ENCODE measurements around the gene NFKBIE. TPM values are rescaled to one million over a fixed set of nuclear protein-coding genes. Genes with fewer than 3 reads are reported as not detected.
"Not testable (repeated sequence)": the region's sequence is repeated elsewhere in the genome, so short reads cannot be mapped to it uniquely, and the experiment has no call there.

The NFKBIE gene
- total RNA-seq, 2 experiments from 2014 or later = 9.1 to 9.6 TPM

DNA sequence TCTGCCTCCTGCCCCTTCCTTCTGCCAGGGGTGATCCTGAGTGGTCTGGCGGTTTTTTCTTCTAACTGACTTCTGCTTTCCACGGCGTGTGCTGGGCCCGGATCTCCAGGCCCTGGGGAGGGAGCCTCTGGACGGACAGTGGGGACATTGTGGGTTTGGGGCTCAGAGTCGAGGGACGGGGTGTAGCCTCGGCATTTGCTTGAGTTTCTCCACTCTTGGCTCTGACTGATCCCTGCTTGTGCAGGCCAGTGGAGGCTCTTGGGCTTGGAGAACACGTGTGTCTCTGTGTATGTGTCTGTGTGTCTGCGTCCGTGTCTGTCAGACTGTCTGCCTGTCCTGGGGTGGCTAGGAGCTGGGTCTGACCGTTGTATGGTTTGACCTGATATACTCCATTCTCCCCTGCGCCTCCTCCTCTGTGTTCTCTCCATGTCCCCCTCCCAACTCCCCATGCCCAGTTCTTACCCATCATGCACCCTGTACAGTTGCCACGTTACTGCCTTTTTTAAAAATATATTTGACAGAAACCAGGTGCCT, 31.7 kb downstream of the NFKBIE start:
- Mint-ChIP-seq H3K4me1 (ENCODE audit: low read depth) (peaks cover 12% of the 10 kb centered on the region), H3K27me3 (ENCODE audit: low read depth) (no peaks in the 10 kb centered on the region), H3K9me3 (no peaks in the 10 kb centered on the region), H3K4me3 (no peak overlapping the region), H3K36me3 (ENCODE audit: low read depth) (peaks cover 34% of the 10 kb centered on the region), H3K27ac (no peak overlapping the region)
- no peak for DNase-seq
- CTCF ChIA-PET = interaction anchor here (0.6 to 6.0 kb wide), 4 partner anchors 9 to 62 kb away, joined by 3 to 77 read pairs (median 8); partner anchors contain the start of gene SLC29A1
- intact Hi-C loops (cut with micrococcal nuclease) = no loop called here

DNA sequence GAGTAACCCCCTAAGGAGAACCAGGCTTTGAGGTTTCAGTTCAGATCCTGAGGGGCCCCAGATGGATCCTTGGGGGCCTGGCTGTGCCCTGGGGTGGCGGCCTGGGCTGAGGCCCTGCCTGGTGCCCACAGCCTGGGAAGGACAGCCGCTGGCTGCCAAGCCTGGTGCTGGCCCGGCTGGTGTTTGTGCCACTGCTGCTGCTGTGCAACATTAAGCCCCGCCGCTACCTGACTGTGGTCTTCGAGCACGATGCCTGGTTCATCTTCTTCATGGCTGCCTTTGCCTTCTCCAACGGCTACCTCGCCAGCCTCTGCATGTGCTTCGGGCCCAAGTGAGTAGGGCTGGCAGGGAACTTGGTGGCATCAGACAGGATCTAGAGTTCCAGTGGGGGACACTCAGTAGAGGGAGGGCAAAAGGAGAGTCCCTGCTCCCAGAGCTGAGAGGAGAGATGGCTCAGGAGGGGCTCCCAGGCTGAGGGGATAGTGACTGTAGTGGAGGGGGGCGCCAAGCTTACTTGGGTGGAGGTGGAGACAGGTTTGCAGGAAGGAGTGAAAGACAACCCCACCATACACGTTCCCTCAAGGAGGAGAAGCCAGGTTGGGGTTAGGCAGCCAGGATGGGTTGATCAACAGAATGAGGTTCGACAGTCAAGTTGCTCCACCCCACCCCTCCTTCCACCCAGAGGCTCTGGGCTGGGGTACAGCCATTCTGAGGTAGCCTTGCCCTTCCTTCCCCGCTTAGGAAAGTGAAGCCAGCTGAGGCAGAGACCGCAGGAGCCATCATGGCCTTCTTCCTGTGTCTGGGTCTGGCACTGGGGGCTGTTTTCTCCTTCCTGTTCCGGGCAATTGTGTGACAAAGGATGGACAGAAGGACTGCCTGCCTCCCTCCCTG, 32.4 kb downstream of the NFKBIE start:
- intact Hi-C loops (cut with micrococcal nuclease) = no loop called here
- H3K27me3 Mint-ChIP-seq (ENCODE audit: low read depth) = no peaks in the 10 kb centered on the region
- CTCF ChIA-PET = interaction anchor here (0.6 to 6.0 kb wide), 2 partner anchors 9 to 48 kb away, joined by 3 to 77 read pairs; partner anchors contain the start of gene SLC29A1
- no peak for DNase-seq
- no peak overlapping the region for H3K27ac Mint-ChIP-seq
- H3K9me3 Mint-ChIP-seq = no peaks in the 10 kb centered on the region
- peaks cover 8% of the 10 kb centered on the region for H3K4me1 Mint-ChIP-seq (ENCODE audit: low read depth)
- H3K36me3 Mint-ChIP-seq (ENCODE audit: low read depth) = peaks cover 38% of the 10 kb centered on the region
- no peak overlapping the region for H3K4me3 Mint-ChIP-seq

DNA sequence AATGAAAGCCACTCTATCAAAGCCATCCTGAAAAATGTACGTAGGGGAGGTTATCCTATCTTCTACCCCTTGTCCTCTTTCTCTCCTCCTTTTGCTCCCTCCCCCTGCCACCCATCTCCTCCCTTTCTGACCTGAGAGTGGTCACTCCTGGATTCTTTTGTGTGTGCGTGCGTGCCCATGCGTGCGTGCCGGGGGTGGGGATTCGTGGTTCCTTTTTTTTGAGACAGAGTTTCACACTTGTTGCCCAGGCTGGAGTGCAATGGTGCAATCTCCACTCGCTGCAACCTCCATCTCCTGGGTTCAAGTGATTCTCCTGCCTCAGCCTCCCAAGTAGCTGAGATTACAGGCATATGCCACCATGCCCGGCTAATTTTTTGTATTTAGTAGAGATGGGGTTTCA, 33.9 kb downstream of the NFKBIE start:
- peaks cover 43% of the 10 kb centered on the region for H3K36me3 Mint-ChIP-seq (ENCODE audit: low read depth)
- CTCF ChIA-PET = interaction anchor here (0.6 kb wide), 1 partner anchor 12 kb away, joined by 3 read pairs; no protein-coding TSS in a partner anchor
- H3K9me3 Mint-ChIP-seq; H3K27me3 Mint-ChIP-seq (ENCODE audit: low read depth); intact Hi-C loops (cut with micrococcal nuclease); H3K27ac Mint-ChIP-seq; H3K4me1 Mint-ChIP-seq (ENCODE audit: low read depth); DNase-seq; H3K4me3 Mint-ChIP-seq: not testable (repeated sequence)

DNA sequence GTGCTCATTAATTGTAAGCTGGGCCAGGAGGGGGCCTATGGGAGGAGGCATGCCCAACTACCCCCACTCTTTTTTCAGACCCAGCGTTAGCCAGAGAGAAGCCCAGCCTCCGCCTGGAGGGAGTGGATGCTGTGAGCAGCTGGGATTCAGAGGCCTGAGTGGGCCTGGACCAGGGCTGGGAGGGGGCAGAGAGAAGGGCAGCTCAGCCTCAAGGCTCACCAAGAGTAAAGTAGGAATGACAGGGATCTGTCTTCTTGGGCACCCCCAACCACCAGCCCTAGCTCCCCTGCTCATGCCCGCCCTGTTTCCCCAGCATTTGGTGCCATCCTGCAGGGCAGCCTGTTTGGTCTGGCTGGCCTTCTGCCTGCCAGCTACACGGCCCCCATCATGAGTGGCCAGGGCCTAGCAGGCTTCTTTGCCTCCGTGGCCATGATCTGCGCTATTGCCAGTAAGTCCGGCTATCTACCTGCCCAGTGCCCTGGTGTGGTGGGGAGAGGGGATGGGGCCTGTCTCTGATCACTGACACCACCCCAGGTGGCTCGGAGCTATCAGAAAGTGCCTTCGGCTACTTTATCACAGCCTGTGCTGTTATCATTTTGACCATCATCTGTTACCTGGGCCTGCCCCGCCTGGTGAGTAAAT, 35.2 kb downstream of the NFKBIE start:
- peaks cover 43% of the 10 kb centered on the region for H3K36me3 Mint-ChIP-seq (ENCODE audit: low read depth)
- H3K4me1 Mint-ChIP-seq (ENCODE audit: low read depth) = peaks cover 14% of the 10 kb centered on the region
- intact Hi-C loops (cut with micrococcal nuclease) = no loop called here
- CTCF ChIA-PET = interaction anchor here (1.4 kb wide), 1 partner anchor 57 kb away, joined by 5 read pairs; no protein-coding TSS in a partner anchor
- DNase-seq = no peak
- H3K27me3 Mint-ChIP-seq (ENCODE audit: low read depth) = no peaks in the 10 kb centered on the region
- H3K27ac Mint-ChIP-seq = no peak overlapping the region
- H3K9me3 Mint-ChIP-seq = no peaks in the 10 kb centered on the region
- H3K4me3 Mint-ChIP-seq = no peak overlapping the region

DNA sequence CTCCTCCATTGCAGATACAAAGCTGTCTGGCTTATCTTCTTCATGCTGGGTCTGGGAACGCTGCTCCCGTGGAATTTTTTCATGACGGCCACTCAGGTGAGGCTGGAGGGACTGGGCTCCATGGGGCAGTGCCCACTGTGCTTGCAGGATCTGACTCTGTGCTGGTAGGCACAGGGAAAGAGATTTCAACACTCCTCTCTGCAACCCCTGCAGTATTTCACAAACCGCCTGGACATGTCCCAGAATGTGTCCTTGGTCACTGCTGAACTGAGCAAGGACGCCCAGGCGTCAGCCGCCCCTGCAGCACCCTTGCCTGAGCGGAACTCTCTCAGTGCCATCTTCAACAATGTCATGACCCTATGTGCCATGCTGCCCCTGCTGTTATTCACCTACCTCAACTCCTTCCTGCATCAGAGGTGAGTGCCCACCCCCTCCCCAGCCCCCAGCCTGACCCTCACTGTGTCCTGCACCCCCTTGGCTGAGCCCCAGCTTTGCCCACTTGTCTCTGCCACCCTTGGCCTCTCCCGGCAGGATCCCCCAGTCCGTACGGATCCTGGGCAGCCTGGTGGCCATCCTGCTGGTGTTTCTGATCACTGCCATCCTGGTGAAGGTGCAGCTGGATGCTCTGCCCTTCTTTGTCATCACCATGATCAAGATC, 35.8 kb downstream of the NFKBIE start:
- Mint-ChIP-seq H3K36me3 (ENCODE audit: low read depth) (peaks cover 44% of the 10 kb centered on the region), H3K27me3 (ENCODE audit: low read depth) (no peaks in the 10 kb centered on the region), H3K4me1 (ENCODE audit: low read depth) (peaks cover 20% of the 10 kb centered on the region), H3K9me3 (no peaks in the 10 kb centered on the region), H3K27ac (no peak overlapping the region), H3K4me3 (no peak overlapping the region)
- DNase-seq = no peak
- CTCF ChIA-PET = interaction anchor here (1.4 kb wide), 1 partner anchor 57 kb away, joined by 5 read pairs; no protein-coding TSS in a partner anchor
- intact Hi-C loops (cut with micrococcal nuclease) = no loop called here

DNA sequence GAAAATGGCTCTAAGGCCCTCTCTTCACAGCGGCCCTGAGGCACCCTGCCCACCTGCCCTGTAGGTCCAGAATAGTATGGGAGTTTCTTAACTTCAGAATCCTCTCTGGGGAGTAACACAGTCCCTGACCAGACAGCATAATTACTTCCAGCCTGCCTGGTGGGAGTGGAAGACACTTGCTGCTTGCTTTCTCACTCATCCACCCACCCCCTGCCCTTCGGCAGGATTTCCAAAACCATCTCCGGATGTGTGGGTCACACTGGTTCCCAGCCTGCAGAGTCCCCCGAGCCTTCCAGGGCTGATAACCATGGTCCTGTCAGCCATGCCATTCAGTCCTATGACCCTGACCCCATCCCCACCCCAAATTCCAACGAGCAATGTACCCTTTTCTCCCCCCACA, 36.5 kb downstream of the NFKBIE start:
- Mint-ChIP-seq H3K27ac (no peak overlapping the region), H3K27me3 (ENCODE audit: low read depth) (no peaks in the 10 kb centered on the region), H3K36me3 (ENCODE audit: low read depth) (peaks cover 43% of the 10 kb centered on the region), H3K4me1 (ENCODE audit: low read depth) (peaks cover 24% of the 10 kb centered on the region), H3K4me3 (no peak overlapping the region), H3K9me3 (no peaks in the 10 kb centered on the region)
- no peak for DNase-seq
- intact Hi-C loops (cut with micrococcal nuclease) = no loop called here
- CTCF ChIA-PET = interaction anchor here (1.1 to 1.4 kb wide), 2 partner anchors 13 to 56 kb away, joined by 4 to 5 read pairs; no protein-coding TSS in a partner anchor

DNA sequence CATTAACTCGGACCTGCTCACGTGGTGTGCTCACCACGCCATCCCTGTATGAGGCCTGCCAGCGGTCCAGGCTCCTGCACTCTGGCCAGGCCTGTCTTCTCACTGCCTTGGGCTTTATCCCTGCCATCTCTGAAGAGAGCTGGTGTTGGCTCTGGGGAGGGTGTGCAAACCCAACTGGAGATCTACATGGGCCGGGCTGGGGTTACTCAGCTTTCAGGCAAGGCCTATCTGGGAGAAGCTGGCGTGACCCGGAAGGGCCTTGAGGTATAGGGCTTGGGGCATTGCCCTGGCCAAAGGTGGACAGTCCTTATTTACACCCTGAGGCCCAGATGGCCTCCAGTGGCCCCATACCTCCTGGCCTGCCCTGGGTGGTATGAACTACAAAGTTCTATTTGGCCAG, 36.9 kb downstream of the NFKBIE start:
- intact Hi-C loops (cut with micrococcal nuclease) = no loop called here
- Mint-ChIP-seq H3K4me3 (no peak overlapping the region), H3K27ac (no peak overlapping the region), H3K27me3 (ENCODE audit: low read depth) (no peaks in the 10 kb centered on the region), H3K4me1 (ENCODE audit: low read depth) (peaks cover 24% of the 10 kb centered on the region), H3K36me3 (ENCODE audit: low read depth) (peaks cover 43% of the 10 kb centered on the region), H3K9me3 (no peaks in the 10 kb centered on the region)
- CTCF ChIA-PET = interaction anchor here (1.1 to 1.9 kb wide), 4 partner anchors 9 to 56 kb away, joined by 4 to 8 read pairs (median 6); no protein-coding TSS in a partner anchor
- no peak for DNase-seq

DNA sequence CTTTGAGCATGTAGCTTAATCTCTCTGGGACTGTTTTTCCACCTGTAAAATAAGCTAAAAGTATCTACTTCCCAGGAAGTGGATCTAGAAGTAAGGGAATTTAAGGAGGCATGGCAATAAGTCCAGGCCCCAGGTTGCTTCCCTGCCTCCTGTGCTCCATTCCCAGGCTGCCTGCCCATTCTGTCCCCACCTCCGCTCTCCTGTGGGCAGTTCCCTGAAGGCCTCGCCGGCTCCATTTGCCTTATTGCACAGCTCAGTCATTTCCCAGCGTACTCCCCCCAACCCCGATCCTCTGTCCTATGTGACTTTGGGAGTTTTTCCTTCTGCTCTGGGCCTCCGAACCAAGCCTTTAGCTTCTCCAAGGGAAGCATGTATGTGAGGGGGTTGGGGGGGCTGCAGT, 37.3 kb downstream of the NFKBIE start:
- H3K27ac Mint-ChIP-seq = no peak overlapping the region
- peaks cover 42% of the 10 kb centered on the region for H3K36me3 Mint-ChIP-seq (ENCODE audit: low read depth)
- peaks cover 25% of the 10 kb centered on the region for H3K4me1 Mint-ChIP-seq (ENCODE audit: low read depth)
- no peak overlapping the region for H3K4me3 Mint-ChIP-seq
- CTCF ChIA-PET = interaction anchor here (1.1 to 1.9 kb wide), 4 partner anchors 9 to 55 kb away, joined by 4 to 8 read pairs (median 6); no protein-coding TSS in a partner anchor
- no peaks in the 10 kb centered on the region for H3K9me3 Mint-ChIP-seq
- intact Hi-C loops (cut with micrococcal nuclease) = no loop called here
- DNase-seq = no peak
- no peaks in the 10 kb centered on the region for H3K27me3 Mint-ChIP-seq (ENCODE audit: low read depth)

DNA sequence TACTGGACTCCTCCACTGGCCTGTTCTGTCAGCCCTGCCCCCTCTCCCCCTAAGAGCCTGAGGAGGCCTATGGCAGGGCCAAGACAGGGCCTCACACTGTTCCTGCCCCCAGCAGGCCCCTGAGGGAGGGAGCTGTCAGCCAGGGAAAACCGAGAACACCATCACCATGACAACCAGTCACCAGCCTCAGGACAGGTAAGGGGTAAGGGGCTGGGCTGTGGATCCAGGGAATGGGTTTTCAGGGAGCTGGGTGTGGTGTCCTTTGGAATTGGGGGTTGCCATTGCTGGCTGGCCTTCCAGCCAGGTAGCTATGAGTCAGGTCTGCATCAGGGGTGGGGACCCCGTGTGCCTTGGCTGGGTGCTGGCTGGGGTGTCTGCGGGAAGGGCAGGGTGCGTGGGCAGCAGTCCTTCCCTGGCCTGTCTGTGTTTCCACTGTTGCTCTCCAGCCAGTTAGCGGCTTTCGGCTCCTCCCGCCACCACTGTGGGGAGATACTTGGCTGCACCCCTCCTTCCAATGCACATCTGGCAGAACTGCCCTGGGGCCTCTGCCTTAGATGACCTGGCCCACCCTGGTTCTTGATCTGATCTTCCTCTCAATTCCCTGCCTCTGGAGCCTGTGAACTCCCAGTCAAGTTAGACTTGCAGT, 38.1 kb downstream of the NFKBIE start:
- H3K27ac Mint-ChIP-seq = no peak overlapping the region
- H3K27me3 Mint-ChIP-seq (ENCODE audit: low read depth) = no peaks in the 10 kb centered on the region
- H3K36me3 Mint-ChIP-seq (ENCODE audit: low read depth) = peaks cover 37% of the 10 kb centered on the region
- DNase-seq = no peak
- CTCF ChIA-PET = interaction anchor here (1.1 to 1.9 kb wide), 4 partner anchors 10 to 55 kb away, joined by 4 to 8 read pairs (median 6); no protein-coding TSS in a partner anchor
- H3K4me3 Mint-ChIP-seq = no peak overlapping the region
- no peaks in the 10 kb centered on the region for H3K9me3 Mint-ChIP-seq
- intact Hi-C loops (cut with micrococcal nuclease) = no loop called here
- H3K4me1 Mint-ChIP-seq (ENCODE audit: low read depth) = peaks cover 32% of the 10 kb centered on the region

DNA sequence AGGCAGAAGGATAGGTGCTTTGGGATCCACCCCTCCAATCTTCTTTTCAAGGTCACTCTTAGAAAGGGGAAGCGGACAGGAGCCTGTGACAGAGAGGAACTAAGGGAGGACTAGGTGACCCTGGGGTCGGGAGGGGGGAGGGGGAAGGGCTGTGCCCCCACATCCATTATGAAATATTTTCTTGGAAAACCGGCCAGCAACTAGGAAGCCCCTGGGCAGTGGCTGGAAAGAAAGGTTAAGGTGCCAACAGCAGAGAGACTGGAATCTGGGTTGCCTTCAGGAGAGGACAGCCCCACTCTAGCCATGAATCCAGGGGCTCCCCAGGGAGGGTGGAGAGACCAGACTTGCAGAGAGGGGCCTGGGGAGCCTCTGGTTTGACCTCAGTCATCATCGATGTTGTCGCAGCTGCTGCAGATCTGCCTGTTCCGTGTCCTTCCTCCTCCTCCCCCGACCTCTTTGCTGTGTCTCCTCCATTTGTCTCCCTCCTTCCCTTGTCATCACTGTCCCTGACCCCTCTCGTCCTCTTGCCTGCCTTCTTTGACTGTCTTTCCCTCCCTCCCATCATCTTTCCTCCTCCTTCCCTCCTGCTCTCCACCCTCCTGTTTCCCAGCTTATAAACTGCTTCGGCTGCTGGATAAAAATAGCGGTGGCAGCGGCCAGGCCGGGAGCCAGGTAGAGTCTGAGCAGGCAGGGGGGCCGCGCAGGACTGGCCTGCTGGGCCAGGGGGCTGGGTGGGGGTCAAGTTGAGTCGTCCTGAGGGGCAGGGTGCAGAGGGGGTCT, 38.8 kb downstream of the NFKBIE start:
- H3K27me3 Mint-ChIP-seq (ENCODE audit: low read depth) = no peaks in the 10 kb centered on the region
- CTCF ChIA-PET = interaction anchor here (1.6 to 5.9 kb wide), 4 partner anchors 9 to 54 kb away, joined by 5 to 77 read pairs (median 8); no protein-coding TSS in a partner anchor
- no peak overlapping the region for H3K27ac Mint-ChIP-seq
- no peak overlapping the region for H3K4me3 Mint-ChIP-seq
- H3K36me3 Mint-ChIP-seq (ENCODE audit: low read depth) = peaks cover 35% of the 10 kb centered on the region
- peaks cover 38% of the 10 kb centered on the region for H3K4me1 Mint-ChIP-seq (ENCODE audit: low read depth)
- intact Hi-C loops (cut with micrococcal nuclease) = no loop called here
- DNase-seq = no peak
- no peaks in the 10 kb centered on the region for H3K9me3 Mint-ChIP-seq
